ENCODE data around the gene DGCR8.

DNA sequence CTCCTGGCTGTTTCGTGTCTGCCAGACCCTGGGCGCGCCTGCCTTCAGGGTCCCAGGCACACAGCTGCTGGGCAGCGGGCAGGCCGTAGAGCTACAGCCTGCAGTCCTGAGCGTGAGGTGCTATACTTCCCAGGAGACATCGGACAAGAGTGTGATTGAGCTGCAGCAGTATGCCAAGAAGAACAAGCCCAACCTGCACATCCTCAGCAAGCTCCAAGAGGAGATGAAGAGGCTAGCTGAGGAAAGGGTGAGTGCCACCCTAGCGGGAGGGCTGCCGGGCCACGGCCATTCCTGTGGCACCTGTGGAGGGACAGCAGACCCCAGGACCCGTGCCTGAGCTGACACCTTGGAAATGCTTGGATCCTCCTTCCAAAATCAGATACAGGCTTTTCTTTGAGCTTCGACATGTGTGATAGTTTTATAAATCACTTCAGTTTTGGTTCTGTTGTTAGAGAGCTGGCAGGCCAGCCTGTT, 28.8 kb downstream of the DGCR8 start:
- TF ChIP-seq CTCF (IDR thresholded peaks at IDR 0.05) (no peak), MAFK (IDR thresholded peaks at IDR 0.05; ENCODE audit: partially characterized antibody) (no peak), SMC3 (IDR thresholded peaks at IDR 0.05) (no peak), POLR2A (IDR thresholded peaks at IDR 0.05; ENCODE audit: low read length) (no peak), NPAS2 (CRISPR knock-in tag; IDR thresholded peaks at IDR 0.05; ENCODE audit: borderline replicate concordance) (no peak), MAZ (IDR thresholded peaks at IDR 0.05; ENCODE audit: borderline replicate concordance, low read depth, low read length) (no peak), RCOR1 (IDR thresholded peaks at IDR 0.05; ENCODE audit: low read depth, low read length) (no peak), ZC3H11A (IDR thresholded peaks at IDR 0.05) (no peak), CEBPB (IDR thresholded peaks at IDR 0.05) (no peak), CBX2 (IDR thresholded peaks at IDR 0.05; ENCODE audit: borderline replicate concordance, low read depth) (no peak)
- TF ChIP-seq, protein P1, sequence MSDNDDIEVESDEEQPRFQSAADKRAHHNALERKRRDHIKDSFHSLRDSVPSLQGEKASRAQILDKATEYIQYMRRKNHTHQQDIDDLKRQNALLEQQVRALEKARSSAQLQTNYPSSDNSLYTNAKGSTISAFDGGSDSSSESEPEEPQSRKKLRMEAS (IDR thresholded peaks at IDR 0.05), result no peak
- TF ChIP-seq, protein P2, sequence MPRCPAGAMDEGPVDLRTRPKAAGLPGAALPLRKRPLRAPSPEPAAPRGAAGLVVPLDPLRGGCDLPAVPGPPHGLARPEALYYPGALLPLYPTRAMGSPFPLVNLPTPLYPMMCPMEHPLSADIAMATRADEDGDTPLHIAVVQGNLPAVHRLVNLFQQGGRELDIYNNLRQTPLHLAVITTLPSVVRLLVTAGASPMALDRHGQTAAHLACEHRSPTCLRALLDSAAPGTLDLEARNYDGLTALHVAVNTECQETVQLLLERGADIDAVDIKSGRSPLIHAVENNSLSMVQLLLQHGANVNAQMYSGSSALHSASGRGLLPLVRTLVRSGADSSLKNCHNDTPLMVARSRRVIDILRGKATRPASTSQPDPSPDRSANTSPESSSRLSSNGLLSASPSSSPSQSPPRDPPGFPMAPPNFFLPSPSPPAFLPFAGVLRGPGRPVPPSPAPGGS (IDR thresholded peaks at IDR 0.05), result no peak
- TF ChIP-seq, protein P3, sequence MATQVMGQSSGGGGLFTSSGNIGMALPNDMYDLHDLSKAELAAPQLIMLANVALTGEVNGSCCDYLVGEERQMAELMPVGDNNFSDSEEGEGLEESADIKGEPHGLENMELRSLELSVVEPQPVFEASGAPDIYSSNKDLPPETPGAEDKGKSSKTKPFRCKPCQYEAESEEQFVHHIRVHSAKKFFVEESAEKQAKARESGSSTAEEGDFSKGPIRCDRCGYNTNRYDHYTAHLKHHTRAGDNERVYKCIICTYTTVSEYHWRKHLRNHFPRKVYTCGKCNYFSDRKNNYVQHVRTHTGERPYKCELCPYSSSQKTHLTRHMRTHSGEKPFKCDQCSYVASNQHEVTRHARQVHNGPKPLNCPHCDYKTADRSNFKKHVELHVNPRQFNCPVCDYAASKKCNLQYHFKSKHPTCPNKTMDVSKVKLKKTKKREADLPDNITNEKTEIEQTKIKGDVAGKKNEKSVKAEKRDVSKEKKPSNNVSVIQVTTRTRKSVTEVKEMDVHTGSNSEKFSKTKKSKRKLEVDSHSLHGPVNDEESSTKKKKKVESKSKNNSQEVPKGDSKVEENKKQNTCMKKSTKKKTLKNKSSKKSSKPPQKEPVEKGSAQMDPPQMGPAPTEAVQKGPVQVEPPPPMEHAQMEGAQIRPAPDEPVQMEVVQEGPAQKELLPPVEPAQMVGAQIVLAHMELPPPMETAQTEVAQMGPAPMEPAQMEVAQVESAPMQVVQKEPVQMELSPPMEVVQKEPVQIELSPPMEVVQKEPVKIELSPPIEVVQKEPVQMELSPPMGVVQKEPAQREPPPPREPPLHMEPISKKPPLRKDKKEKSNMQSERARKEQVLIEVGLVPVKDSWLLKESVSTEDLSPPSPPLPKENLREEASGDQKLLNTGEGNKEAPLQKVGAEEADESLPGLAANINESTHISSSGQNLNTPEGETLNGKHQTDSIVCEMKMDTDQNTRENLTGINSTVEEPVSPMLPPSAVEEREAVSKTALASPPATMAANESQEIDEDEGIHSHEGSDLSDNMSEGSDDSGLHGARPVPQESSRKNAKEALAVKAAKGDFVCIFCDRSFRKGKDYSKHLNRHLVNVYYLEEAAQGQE (IDR thresholded peaks at IDR 0.05), result no peak

All from A549 (cell line).